IPS-18c (cell line): ENCODE results near the gene DPYD.
"Not testable (repeated sequence)": the region's sequence is repeated elsewhere in the genome, so short reads cannot be mapped to it uniquely, and the experiment has no call there.

Source experiments
- H3K4me3 ChIP-seq: 2 replicates; pipeline ENCODE4 v1.7.0; 2013; ENCODE audit warnings: low read depth, mild to moderate bottlenecking, low read length, moderate library complexity; ENCODE audit not compliant: insufficient read depth
- H3K9me3 ChIP-seq: one replicate; pipeline ENCODE4 v1.6.1; 2013; ENCODE audit warnings: mild to moderate bottlenecking, low read length, moderate library complexity; ENCODE audit not compliant: control insufficient read depth, insufficient read depth

Gene DPYD

GRCh38 chr1:97245682-97246081 lies 675.2 kb downstream of the DPYD start:
- Histone ChIP-seq H3K4me3 (no peak overlapping the region), H3K9me3 (no peaks in the 10 kb centered on the region)

- Histone ChIP-seq H3K9me3 (no peaks in the 10 kb centered on the region), H3K4me3 (no peak overlapping the region)
These were observed 675.8 kb downstream of the DPYD start for GRCh38 chr1:97245026-97245425.

- Histone ChIP-seq H3K4me3 (no peak overlapping the region), H3K9me3 (no peaks in the 10 kb centered on the region)
These were observed 676.8 kb downstream of the DPYD start for GRCh38 chr1:97243973-97244560.

- no peaks in the 10 kb centered on the region for H3K9me3 ChIP-seq
These were observed 682.0 kb downstream of the DPYD start for GRCh38 chr1:97238816-97239215.

GRCh38 chr1:97231354-97231753 lies 689.5 kb downstream of the DPYD start:
- H3K9me3 ChIP-seq, result not testable (repeated sequence)

More at GRCh38 chr1:97238816-97239215, 682.0 kb downstream of the DPYD start:
- no peak overlapping the region for H3K4me3 ChIP-seq

GRCh38 chr1:97212671-97213070 lies 708.2 kb downstream of the DPYD start:
- H3K9me3 ChIP-seq, result no peaks in the 10 kb centered on the region
- H3K4me3 ChIP-seq, result no peak overlapping the region

More at GRCh38 chr1:97231354-97231753, 689.5 kb downstream of the DPYD start:
- H3K4me3 ChIP-seq, result not testable (repeated sequence)

- no peaks in the 10 kb centered on the region for H3K9me3 ChIP-seq
- H3K4me3 ChIP-seq, result no peak overlapping the region
These were observed 710.5 kb downstream of the DPYD start for GRCh38 chr1:97210307-97210706.

GRCh38 chr1:97209381-97209957 lies 711.4 kb downstream of the DPYD start:
- no peaks in the 10 kb centered on the region for H3K9me3 ChIP-seq
- no peak overlapping the region for H3K4me3 ChIP-seq

- H3K9me3 ChIP-seq, result no peaks in the 10 kb centered on the region
- H3K4me3 ChIP-seq, result no peak overlapping the region
These were observed 713.0 kb downstream of the DPYD start for GRCh38 chr1:97207868-97208267.

- Histone ChIP-seq H3K4me3 (no peak overlapping the region), H3K9me3 (no peaks in the 10 kb centered on the region)
These were observed 716.4 kb downstream of the DPYD start for GRCh38 chr1:97204468-97204867.

GRCh38 chr1:97202481-97203380 lies 718.1 kb downstream of the DPYD start:
- Histone ChIP-seq H3K4me3 (no peak overlapping the region), H3K9me3 (no peaks in the 10 kb centered on the region)

GRCh38 chr1:97201641-97202040 lies 719.2 kb downstream of the DPYD start:
- Histone ChIP-seq H3K4me3 (no peak overlapping the region), H3K9me3 (no peaks in the 10 kb centered on the region)

- Histone ChIP-seq H3K4me3 (no peak overlapping the region), H3K9me3 (no peaks in the 10 kb centered on the region)
These were observed 720.2 kb downstream of the DPYD start for GRCh38 chr1:97200595-97200994.

GRCh38 chr1:97196825-97197516 lies 723.9 kb downstream of the DPYD start:
- Histone ChIP-seq H3K9me3 (no peaks in the 10 kb centered on the region), H3K4me3 (no peak overlapping the region)

- H3K4me3 ChIP-seq, result no peak overlapping the region
- no peaks in the 10 kb centered on the region for H3K9me3 ChIP-seq
These were observed 727.8 kb downstream of the DPYD start for GRCh38 chr1:97192872-97193572.

GRCh38 chr1:97190326-97190725 lies 730.5 kb downstream of the DPYD start:
- no peaks in the 10 kb centered on the region for H3K9me3 ChIP-seq
- H3K4me3 ChIP-seq, result no peak overlapping the region

- no peak overlapping the region for H3K4me3 ChIP-seq
- no peaks in the 10 kb centered on the region for H3K9me3 ChIP-seq
These were observed 734.5 kb downstream of the DPYD start for GRCh38 chr1:97186381-97186780.
